MM.1S (cell line): ENCODE data around the gene SH3D19.

Experiments
- DNase-seq: peaks from one replicate; pipeline ENCODE4 v3.0.0-alpha.2; 2015
- H2AFZ ChIP-seq: fragments of 300-600 bp; sonication (generic); 2 replicates; pipeline ENCODE4 v1.6.0; 2016; ENCODE audit warnings: antibody characterized with exemption, low read length
- H3F3A ChIP-seq: fragments of 300-600 bp; sonication (generic); 2 replicates; pipeline ENCODE4 v1.6.1; 2016; ENCODE audit warnings: mild to moderate bottlenecking, antibody characterized with exemption, low read length, moderate library complexity, mixed read lengths; ENCODE audit not compliant: insufficient read depth
- H3K27ac ChIP-seq: fragments of 300-600 bp; sonication (generic); 2 replicates; pipeline ENCODE4 v1.5.1; 2016; ENCODE audit warnings: mild to moderate bottlenecking, low read length
- H3K27me3 ChIP-seq: fragments of 300-600 bp; sonication (generic); replicated peaks from 2 replicates; pipeline ENCODE4 v1.6.0; 2016; ENCODE audit warnings: low read length; ENCODE audit not compliant: insufficient read depth
- H3K36me3 ChIP-seq: fragments of 300-600 bp; sonication (generic); replicated peaks from 2 replicates; pipeline ENCODE4 v1.6.1; 2016; ENCODE audit warnings: mild to moderate bottlenecking, low read length, mixed read lengths; ENCODE audit not compliant: insufficient read depth
- H3K4me1 ChIP-seq: fragments of 300-600 bp; sonication (generic); 2 replicates; pipeline ENCODE4 v1.6.1; 2016; ENCODE audit warnings: low read length, mixed read lengths
- H3K4me2 ChIP-seq: fragments of 300-600 bp; sonication (generic); 2 replicates; pipeline ENCODE4 v1.6.0; 2016; ENCODE audit warnings: low read depth, low read length
- H3K4me3 ChIP-seq: fragments of 300-600 bp; sonication (generic); 2 replicates; pipeline ENCODE4 v1.5.1; 2016; ENCODE audit warnings: low read length, mixed read lengths
- H3K79me2 ChIP-seq: fragments of 300-600 bp; sonication (generic); 2 replicates; pipeline ENCODE4 v1.6.1; 2016; ENCODE audit warnings: mixed run types, low read length, mixed read lengths
- H3K9ac ChIP-seq: fragments of 300-600 bp; sonication (generic); 2 replicates; pipeline ENCODE4 v1.6.1; 2016; ENCODE audit warnings: low read length, mixed read lengths
- H3K9me2 ChIP-seq: fragments of 300-600 bp; sonication (generic); replicated peaks from 2 replicates; pipeline ENCODE4 v1.6.1; 2016; ENCODE audit warnings: mild to moderate bottlenecking, low read length, mixed read lengths; ENCODE audit not compliant: insufficient read depth
- H3K9me3 ChIP-seq: fragments of 300-600 bp; sonication (generic); replicated peaks from 2 replicates; pipeline ENCODE4 v1.6.1; 2016; ENCODE audit warnings: mild to moderate bottlenecking, low read length, mixed read lengths; ENCODE audit not compliant: insufficient read depth
- H4K20me1 ChIP-seq: fragments of 300-600 bp; sonication (generic); 2 replicates; pipeline ENCODE4 v1.6.1; 2016; ENCODE audit warnings: mild to moderate bottlenecking, low read length, moderate library complexity, mixed read lengths; ENCODE audit not compliant: insufficient read depth
- CTCF ChIP-seq: fragments of 300-600 bp; sonication (generic); IDR thresholded peaks from 2 replicates; pipeline ENCODE4 v1.5.1; 2016; ENCODE audit warnings: antibody characterized with exemption, low read length, mixed read lengths
- EZH2 ChIP-seq: fragments of 300-600 bp; sonication (generic); optimal IDR thresholded peaks from 2 replicates; pipeline ENCODE3; 2017; ENCODE audit warnings: low read depth, mild to moderate bottlenecking, antibody characterized with exemption, low read length, mixed read lengths
- EZH2phosphoT487 ChIP-seq: fragments of 300-600 bp; sonication (generic); IDR thresholded peaks from 2 replicates; pipeline ENCODE4 v1.6.1; 2018; ENCODE audit warnings: antibody characterized with exemption, low read length

The SH3D19 gene

GRCh38 chr4:151251603-151252304 lies 73.7 kb downstream of the SH3D19 start:
- H3K4me2 ChIP-seq: no peak overlapping the region
- no peak overlapping the region for H3K27ac ChIP-seq
- no peaks in the 10 kb centered on the region for H3K4me1 ChIP-seq
- no peak for TF ChIP-seq EZH2phosphoT487
- TF ChIP-seq CTCF: no peak
- no peak for TF ChIP-seq EZH2
- no peaks in the 10 kb centered on the region for H3K9me2 ChIP-seq
- H3K4me3 ChIP-seq: no peak overlapping the region
- H3F3A ChIP-seq: no peaks in the 10 kb centered on the region
- H3K79me2 ChIP-seq: no peaks in the 10 kb centered on the region
- no peak overlapping the region for H3K9ac ChIP-seq
- no peaks in the 10 kb centered on the region for H3K9me3 ChIP-seq
- H3K36me3 ChIP-seq: no peaks in the 10 kb centered on the region
- no peaks in the 10 kb centered on the region for H4K20me1 ChIP-seq
- H2AFZ ChIP-seq: no peak overlapping the region
- H3K27me3 ChIP-seq: no peaks in the 10 kb centered on the region
- DNase-seq: no peak

- Histone ChIP-seq H3F3A (no peaks in the 10 kb centered on the region), H3K27me3 (no peaks in the 10 kb centered on the region), H3K9me3 (no peaks in the 10 kb centered on the region), H2AFZ (no peak overlapping the region), H4K20me1 (no peaks in the 10 kb centered on the region), H3K9me2 (no peaks in the 10 kb centered on the region), H3K4me2 (no peak overlapping the region), H3K36me3 (no peaks in the 10 kb centered on the region), H3K9ac (no peak overlapping the region), H3K79me2 (no peaks in the 10 kb centered on the region), H3K4me1 (no peaks in the 10 kb centered on the region), H3K27ac (no peak overlapping the region), H3K4me3 (no peak overlapping the region)
- TF ChIP-seq CTCF: no peak
- no peak for TF ChIP-seq EZH2
- TF ChIP-seq EZH2phosphoT487: no peak
- DNase-seq: no peak
Observed at GRCh38 chr4:151250706-151251105, 74.7 kb downstream of the SH3D19 start.

- H3F3A ChIP-seq: no peaks in the 10 kb centered on the region
- no peak overlapping the region for H2AFZ ChIP-seq
- no peaks in the 10 kb centered on the region for H4K20me1 ChIP-seq
- H3K36me3 ChIP-seq: no peaks in the 10 kb centered on the region
- H3K4me2 ChIP-seq: no peak overlapping the region
- no peaks in the 10 kb centered on the region for H3K9me3 ChIP-seq
- no peak overlapping the region for H3K9ac ChIP-seq
- DNase-seq: no peak
- TF ChIP-seq CTCF: no peak
- TF ChIP-seq EZH2: no peak
- TF ChIP-seq EZH2phosphoT487: no peak
- H3K27ac ChIP-seq: no peak overlapping the region
- no peaks in the 10 kb centered on the region for H3K9me2 ChIP-seq
- H3K4me3 ChIP-seq: no peak overlapping the region
- no peaks in the 10 kb centered on the region for H3K4me1 ChIP-seq
- H3K79me2 ChIP-seq: no peaks in the 10 kb centered on the region
- H3K27me3 ChIP-seq: no peaks in the 10 kb centered on the region
Observed at GRCh38 chr4:151248519-151248918, 76.9 kb downstream of the SH3D19 start.
